Medulla oblongata (tissue), 1 donor: Measurements from ENCODE around the gene DOCK8.

ENCODE experiments used
- DNase-seq: peaks from one replicate; pipeline ENCODE4 v3.0.0-alpha.2; 2015; ENCODE audit errors: extremely low spot score

Gene DOCK8

DNA sequence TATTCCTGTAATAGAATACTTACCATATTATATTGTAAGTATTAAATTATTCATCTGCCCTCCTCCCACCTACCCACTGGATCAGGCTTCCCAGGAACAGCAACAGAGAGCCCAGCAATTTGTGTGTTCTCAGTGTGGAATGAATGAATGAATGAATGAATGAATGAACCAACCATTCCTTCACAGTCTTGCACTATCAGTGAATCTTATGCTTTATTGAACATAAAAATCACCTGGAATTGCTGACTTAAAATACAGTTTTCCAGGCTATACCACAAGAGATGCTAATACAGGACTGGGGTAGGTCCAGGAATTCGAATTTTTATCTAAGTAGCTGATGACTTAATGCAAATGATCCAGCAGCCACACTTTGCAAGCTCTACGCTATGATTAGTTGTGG, 51.6 kb downstream of the DOCK8 start:
- no peak for DNase-seq

DNA sequence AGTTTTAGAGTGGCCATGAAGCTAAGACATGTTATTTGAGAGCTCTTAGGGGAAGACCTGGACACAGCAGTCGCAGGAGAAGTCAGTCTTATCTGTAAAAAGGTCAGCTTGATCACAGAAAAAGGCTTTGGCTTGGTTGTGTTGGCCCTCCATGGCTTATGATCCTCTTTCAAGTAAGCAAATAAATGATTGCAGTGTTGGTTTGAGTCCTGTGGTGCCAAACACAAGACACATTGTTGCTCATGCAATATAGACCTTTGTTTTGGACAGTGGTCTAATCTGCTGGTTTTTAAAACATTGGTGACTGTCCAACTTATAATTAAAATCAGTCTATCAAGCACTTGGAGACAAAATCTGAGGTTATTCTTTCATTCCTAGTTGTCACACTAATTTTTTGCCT, 54.0 kb downstream of the DOCK8 start:
- no peak for DNase-seq

- no peak for DNase-seq
Observed at GRCh38 chr9:269081-269711, 54.5 kb downstream of the DOCK8 start.

GRCh38 chr9:270657-271237, 56.1 kb downstream of the DOCK8 start:
- no peak for DNase-seq

DNA sequence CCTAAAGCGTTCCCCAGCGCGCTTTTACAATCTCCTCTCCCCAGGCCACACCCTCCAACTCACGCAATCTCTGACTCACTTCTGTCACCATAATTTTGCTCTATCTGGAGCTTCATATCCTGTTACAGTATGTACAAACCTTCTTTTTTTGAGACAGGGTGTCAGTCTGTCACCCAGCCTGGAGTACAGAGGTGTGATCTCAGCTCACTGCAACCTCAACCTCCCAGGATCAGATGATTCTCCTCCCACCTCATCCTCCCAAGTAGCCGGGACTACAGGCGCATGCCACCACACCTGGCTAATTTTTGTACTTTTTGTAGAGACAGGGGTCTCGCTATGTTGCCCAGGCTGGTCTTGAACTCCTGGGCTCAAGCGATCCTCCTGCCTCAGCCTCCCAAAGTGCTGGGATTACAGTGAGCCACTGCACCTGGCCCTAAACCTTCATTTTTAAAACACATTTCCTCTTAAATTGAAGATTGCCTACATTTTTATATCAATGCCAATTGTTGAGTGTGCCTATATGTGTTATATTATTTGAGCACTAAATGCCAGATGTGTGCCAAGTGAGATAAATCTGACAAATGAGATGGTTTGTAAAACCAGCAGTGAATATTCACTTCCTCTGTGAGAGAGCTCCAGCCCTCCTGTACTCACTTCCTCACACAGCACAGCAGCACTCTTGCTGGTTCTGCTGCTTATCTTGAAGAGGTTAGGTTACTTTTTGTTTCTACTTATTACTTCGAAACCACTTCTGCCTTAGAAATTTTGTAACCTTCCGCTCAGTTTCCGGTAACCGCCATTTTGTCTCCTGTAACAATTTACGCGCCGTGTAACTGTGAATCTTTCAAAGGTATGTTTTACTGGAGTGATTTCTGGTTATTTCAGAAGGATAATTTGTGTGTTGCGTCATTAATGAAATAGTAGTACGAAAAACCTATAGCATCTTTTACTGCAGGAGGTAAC, 57.9 kb downstream of the DOCK8 start:
- peak; percentile 69 for DNase-seq

GRCh38 chr9:274406-274805, 59.7 kb downstream of the DOCK8 start:
- no peak for DNase-seq

GRCh38 chr9:277601-278295, 63.1 kb downstream of the DOCK8 start:
- no peak for DNase-seq

DNA sequence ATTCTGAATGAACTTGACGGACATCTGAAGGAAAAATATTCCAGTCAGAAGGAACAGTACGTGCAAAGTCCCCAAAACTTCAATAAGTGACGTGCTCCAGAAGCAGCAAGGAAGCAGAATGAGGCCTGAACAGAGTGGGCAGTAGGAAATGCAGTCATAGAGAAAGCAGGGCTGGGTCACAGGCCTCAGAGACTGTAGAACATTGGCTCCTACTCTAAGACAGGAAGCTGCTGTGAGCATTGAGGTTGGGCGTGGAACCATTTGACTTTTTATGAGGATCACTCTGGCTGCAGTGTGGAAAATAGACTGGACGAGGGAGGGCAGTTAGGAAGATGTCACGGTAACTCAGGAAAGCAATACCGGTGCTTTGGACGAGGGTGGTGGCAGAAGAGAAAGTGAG, 64.0 kb downstream of the DOCK8 start:
- no peak for DNase-seq

DNA sequence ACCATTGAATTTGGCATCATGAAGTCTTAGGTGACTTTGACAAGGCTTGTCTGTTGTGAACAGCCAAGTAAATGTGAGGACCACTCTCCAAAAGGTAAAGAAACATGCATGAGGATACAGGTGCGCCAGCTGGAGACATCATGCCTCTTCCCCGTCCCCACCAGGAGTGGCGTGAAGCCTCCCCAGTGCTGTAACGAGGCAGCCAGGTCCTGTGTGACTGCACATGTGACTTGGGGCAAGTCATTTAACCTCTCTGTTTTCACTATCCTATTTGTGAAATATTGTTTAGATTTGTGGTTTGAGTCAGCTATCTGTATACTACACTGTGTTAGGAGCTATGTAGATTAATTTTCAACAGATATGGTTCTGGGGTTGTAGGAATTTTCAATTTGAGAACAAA, 65.0 kb downstream of the DOCK8 start:
- no peak for DNase-seq

DNA sequence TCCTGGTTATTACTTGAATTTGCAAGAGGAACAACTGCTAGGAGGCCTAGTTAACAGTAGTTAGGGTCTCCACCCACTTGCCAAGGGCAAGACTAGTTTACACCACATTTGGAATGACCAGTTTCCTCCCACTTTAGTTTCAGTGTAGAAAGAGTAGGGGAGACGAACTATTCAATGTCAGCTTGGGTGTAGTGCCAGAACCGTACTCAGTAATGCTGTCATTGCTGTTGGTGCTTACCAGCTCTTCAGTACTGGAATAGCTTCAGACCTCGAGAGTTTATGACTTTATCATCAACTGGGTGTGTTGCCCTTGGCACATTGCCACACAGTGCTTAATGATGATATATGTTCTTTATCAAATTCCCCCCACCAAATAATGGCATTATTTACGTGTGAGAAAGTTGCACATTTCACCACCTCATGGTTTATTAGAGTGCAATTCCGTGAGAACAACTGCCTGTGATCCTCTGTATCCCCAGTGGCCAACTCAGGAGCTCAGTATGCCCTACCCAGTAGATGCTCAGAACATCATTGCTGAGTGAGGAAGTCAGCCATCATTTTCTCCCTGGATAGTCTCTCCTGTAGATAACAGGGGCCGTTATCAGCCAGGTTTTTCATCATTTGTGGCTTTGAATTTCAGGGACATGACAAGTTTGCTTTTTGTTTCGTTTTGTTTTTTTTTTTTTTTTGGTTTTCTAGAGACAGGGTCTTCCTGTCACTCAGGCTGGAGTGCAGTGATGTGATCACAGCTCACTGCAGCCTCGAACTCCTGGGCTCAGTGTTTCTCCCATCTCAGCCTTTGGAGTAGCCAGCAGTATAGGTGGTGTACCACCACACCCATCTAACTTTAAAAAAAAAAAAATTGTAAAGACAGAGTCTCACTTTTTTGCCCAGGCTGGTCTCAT, 67.3 kb downstream of the DOCK8 start:
- DNase-seq, result no peak

DNA sequence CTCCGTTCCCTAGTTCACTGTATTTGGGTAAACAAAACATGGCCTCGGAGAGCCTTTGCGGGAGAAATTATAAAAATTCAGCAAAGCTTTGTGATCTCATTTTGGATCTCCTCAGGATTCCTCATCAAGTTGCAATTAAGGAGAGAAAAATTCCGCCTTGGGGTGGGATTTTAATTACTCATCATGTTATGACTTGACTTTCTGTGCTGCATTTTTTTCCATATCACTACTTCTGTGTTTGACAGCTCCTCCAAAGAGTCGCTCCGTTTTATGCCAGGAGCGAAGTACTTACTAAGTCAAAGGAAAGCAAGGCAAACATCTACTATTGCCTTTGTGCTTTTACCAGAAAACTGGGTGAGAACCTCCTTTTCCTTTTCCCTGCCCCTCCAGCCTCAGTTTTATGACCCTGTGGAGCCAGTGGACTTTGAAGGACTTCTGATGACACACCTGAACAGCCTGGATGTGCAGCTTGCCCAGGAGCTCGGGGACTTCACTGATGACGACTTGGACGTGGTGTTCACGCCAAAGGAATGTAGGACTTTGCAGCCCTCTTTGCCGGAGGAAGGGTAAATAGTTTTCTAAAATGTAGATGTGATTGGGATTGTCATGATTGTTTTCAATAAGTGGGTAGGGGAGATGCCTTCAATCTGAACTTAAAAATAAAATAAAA, 71.5 kb downstream of the DOCK8 start:
- no peak for DNase-seq

- no peak for DNase-seq
Observed at GRCh38 chr9:289121-289520, 74.5 kb downstream of the DOCK8 start.

DNA sequence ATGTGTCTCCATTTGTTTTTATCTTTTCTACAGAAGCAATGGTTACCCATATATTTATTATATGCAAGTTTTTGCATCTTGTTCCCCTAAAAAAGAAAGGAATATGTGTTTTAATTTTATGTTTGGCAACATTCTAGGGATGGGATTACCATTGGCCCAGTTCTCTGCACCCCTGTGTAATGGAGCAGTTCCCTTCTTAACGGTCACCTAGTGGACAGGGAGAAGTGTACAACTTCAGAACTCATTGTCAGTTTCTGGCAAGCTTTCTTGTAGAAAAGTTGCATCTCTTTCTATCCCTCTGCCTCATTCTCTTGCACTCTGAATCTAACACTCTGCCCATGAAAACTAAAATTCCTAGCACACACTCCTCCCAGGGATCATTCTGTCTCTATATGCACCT, 78.2 kb downstream of the DOCK8 start:
- no peak for DNase-seq

GRCh38 chr9:295576-295975, 80.9 kb downstream of the DOCK8 start:
- no peak for DNase-seq

- no peak for DNase-seq
Observed at GRCh38 chr9:296411-296810, 81.7 kb downstream of the DOCK8 start.

DNA sequence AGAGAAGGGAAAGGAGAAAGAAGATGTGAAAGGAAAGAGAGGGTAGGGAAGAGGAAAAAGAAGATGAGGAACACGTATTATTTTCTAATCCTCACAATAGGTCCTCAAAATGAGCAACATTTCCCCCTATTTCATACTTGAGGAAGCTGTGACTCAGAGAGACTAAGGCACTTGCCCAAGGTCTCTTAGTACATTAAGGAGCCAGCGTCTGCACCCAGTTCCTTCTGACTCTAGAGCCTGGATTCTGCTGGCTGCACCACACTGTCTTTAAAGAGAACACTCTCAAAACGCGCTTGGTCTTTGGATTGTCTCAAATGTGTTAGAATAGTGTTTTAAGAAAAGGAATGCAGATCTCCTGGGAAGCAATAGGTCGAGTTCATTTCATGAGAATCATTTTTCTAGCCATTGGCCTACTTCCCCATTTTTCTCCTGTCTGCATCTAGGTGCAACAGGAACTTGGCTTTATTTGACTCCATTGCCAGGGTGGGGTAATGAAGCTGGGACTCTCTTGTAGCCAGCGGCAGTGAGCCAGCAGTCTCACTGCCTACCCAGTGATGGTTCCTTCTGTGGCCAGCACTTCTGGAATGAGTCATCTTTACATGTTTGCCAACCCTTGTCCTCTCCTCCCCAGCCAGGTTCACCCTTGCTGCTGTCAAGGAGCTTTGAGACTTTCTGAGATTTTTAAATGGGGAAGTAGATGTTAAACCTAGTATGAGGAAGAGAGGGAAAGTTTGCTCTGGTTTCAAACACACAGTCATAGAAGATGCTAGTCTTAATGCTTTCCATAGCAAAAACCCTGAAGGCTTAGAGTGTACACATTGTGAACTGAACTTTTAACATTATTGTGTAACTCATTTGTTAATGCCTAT, 82.7 kb downstream of the DOCK8 start:
- peak; percentile 79 for DNase-seq

GRCh38 chr9:303502-303901, 88.8 kb downstream of the DOCK8 start:
- no peak for DNase-seq

DNA sequence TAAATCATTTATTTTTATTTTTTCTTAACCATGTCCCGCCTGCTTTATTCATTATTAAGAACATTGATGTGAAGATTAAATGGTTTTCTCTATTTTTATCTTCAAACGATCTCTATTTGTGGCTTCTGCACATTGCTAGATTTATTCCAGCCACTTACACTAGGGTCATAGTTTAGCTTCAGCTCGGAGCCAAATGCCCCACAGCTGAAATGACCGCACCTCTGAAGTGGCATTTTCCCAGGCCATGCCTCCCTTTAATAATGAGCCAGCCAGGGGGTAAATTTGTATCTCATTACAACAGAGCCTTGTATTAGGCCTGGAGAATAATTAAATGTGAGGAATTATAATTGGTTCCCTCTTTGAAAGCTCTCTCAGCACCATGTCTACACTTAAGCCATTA, 89.4 kb downstream of the DOCK8 start:
- no peak for DNase-seq

GRCh38 chr9:304519-305185, 90.0 kb downstream of the DOCK8 start:
- no peak for DNase-seq
